ENCODE data around the gene SETDB1. TPM values are rescaled to one million over a fixed set of nuclear protein-coding genes. Genes with fewer than 3 reads are reported as not detected.
A peak's percentile ranks its signal among the peaks of the same experiment; 100 is the strongest.

The SETDB1 gene
- total and polyA plus RNA-seq, 2 experiments from 2014 or later, result 9.7 to 21.4 TPM

- in situ Hi-C loops (cut with MboI), result no loop called here
- H3K9ac ChIP-seq, result no peak overlapping the region
- no peak overlapping the region for H3K4me3 ChIP-seq
- H3K9me3 ChIP-seq (ENCODE audit: low read depth), result no peaks in the 10 kb centered on the region
- whole genome bisulfite sequencing, 2 experiments (ENCODE audit: low coverage in 1 of 2, low lambda C conversion rate in 2 of 2, missing lambda C conversion rate in 2 of 2), result 73 to 76% methylated on average over 17 of the region's 17 CpGs
- no peaks in the 10 kb centered on the region for H4K20me1 ChIP-seq (ENCODE audit: insufficient read depth)
- no peak overlapping the region for H3K4me2 ChIP-seq (ENCODE audit: unreplicated experiment)
- TF ChIP-seq EZH2 (IDR thresholded peaks at IDR 0.05; ENCODE audit: insufficient read depth, poor library complexity, severe bottlenecking) (no peak), EZH2phosphoT487 (IDR thresholded peaks at IDR 0.05; ENCODE audit: insufficient read depth, low read depth) (no peak)
- H3K27ac ChIP-seq, result no peak overlapping the region
- no peaks in the 10 kb centered on the region for H3K36me3 ChIP-seq (ENCODE audit: low read depth)
- no peaks in the 10 kb centered on the region for H3K9me2 ChIP-seq (ENCODE audit: insufficient read depth)
- H3K27me3 ChIP-seq (replicated peaks; ENCODE audit: insufficient read depth), result no peaks in the 10 kb centered on the region
- H3F3A ChIP-seq (ENCODE audit: insufficient read depth), result no peaks in the 10 kb centered on the region
- DNase-seq, result peak; percentile 61
- H2AFZ ChIP-seq, result no peak overlapping the region
- peaks cover 14% of the 10 kb centered on the region for H3K4me1 ChIP-seq (ENCODE audit: insufficient read depth)
- 0 out of 2 replicates have a peak, but pooled peaks cover 2% of the 10 kb centered on the region for H3K79me2 ChIP-seq (ENCODE audit: insufficient read depth)
These were observed 73.0 kb downstream of the SETDB1 start for GRCh38 chr1:150999051-150999674.

- H3F3A ChIP-seq (ENCODE audit: insufficient read depth), result no peaks in the 10 kb centered on the region
- H3K4me1 ChIP-seq (ENCODE audit: insufficient read depth), result peaks cover 16% of the 10 kb centered on the region
- H3K4me2 ChIP-seq (ENCODE audit: unreplicated experiment), result no peak overlapping the region
- no peaks in the 10 kb centered on the region for H3K9me3 ChIP-seq (ENCODE audit: low read depth)
- no peaks in the 10 kb centered on the region for H3K27me3 ChIP-seq (replicated peaks; ENCODE audit: insufficient read depth)
- no peaks in the 10 kb centered on the region for H3K36me3 ChIP-seq (ENCODE audit: low read depth)
- no peaks in the 10 kb centered on the region for H3K9me2 ChIP-seq (ENCODE audit: insufficient read depth)
- no peak overlapping the region for H2AFZ ChIP-seq
- TF ChIP-seq EZH2phosphoT487 (IDR thresholded peaks at IDR 0.05; ENCODE audit: insufficient read depth, low read depth) (no peak), EZH2 (IDR thresholded peaks at IDR 0.05; ENCODE audit: insufficient read depth, poor library complexity, severe bottlenecking) (no peak)
- no peak overlapping the region for H3K9ac ChIP-seq
- H3K79me2 ChIP-seq (ENCODE audit: insufficient read depth), result peaks cover 6% of the 10 kb centered on the region; the same call in 1 of the 2 replicates
- no peak overlapping the region for H3K27ac ChIP-seq
- 90 to 97% methylated on average over 2 of the region's 2 CpGs for WGBS, 2 experiments (ENCODE audit: low coverage in 1 of 2, low lambda C conversion rate in 2 of 2, missing lambda C conversion rate in 2 of 2)
- no peak for DNase-seq
- no peaks in the 10 kb centered on the region for H4K20me1 ChIP-seq (ENCODE audit: insufficient read depth)
- in situ Hi-C loops (cut with MboI), result no loop called here
- no peak overlapping the region for H3K4me3 ChIP-seq
These were observed 73.8 kb downstream of the SETDB1 start for GRCh38 chr1:150999926-151000325.

- DNase-seq, result no peak
- H3K4me2 ChIP-seq (ENCODE audit: unreplicated experiment), result no peak overlapping the region
These were observed 74.2 kb downstream of the SETDB1 start for GRCh38 chr1:151000408-151000807.

GRCh38 chr1:151001602-151002001 lies 75.4 kb downstream of the SETDB1 start:
- H3K9ac ChIP-seq, result no peak overlapping the region
- no peaks in the 10 kb centered on the region for H3K9me2 ChIP-seq (ENCODE audit: insufficient read depth)
- TF ChIP-seq EZH2phosphoT487 (IDR thresholded peaks at IDR 0.05; ENCODE audit: insufficient read depth, low read depth) (no peak), EZH2 (IDR thresholded peaks at IDR 0.05; ENCODE audit: insufficient read depth, poor library complexity, severe bottlenecking) (no peak)
- in situ Hi-C loops (cut with MboI), result no loop called here
- no peak overlapping the region for H3K4me2 ChIP-seq (ENCODE audit: unreplicated experiment)
- H3K9me3 ChIP-seq (ENCODE audit: low read depth), result no peaks in the 10 kb centered on the region
- H4K20me1 ChIP-seq (ENCODE audit: insufficient read depth), result no peaks in the 10 kb centered on the region
- H3K27me3 ChIP-seq (replicated peaks; ENCODE audit: insufficient read depth), result no peaks in the 10 kb centered on the region
- no peaks in the 10 kb centered on the region for H3K36me3 ChIP-seq (ENCODE audit: low read depth)
- no peak overlapping the region for H2AFZ ChIP-seq
- H3K4me1 ChIP-seq (ENCODE audit: insufficient read depth), result peaks cover 19% of the 10 kb centered on the region
- H3K79me2 ChIP-seq (ENCODE audit: insufficient read depth), result peaks cover 13% of the 10 kb centered on the region; the same call in 1 of the 2 replicates
- no peak overlapping the region for H3K27ac ChIP-seq
- WGBS, 2 experiments (ENCODE audit: low coverage in 1 of 2, low lambda C conversion rate in 2 of 2, missing lambda C conversion rate in 2 of 2), result 83 to 85% methylated on average over 4 of the region's 4 CpGs
- H3K4me3 ChIP-seq, result no peak overlapping the region
- no peak for DNase-seq
- H3F3A ChIP-seq (ENCODE audit: insufficient read depth), result no peaks in the 10 kb centered on the region

More at GRCh38 chr1:151000408-151000807, 74.2 kb downstream of the SETDB1 start:
- Histone ChIP-seq H3K27ac (no peak overlapping the region), H3K9me2 (ENCODE audit: insufficient read depth) (no peaks in the 10 kb centered on the region), H3K9me3 (ENCODE audit: low read depth) (no peaks in the 10 kb centered on the region), H3K4me3 (no peak overlapping the region), H4K20me1 (ENCODE audit: insufficient read depth) (no peaks in the 10 kb centered on the region), H3F3A (ENCODE audit: insufficient read depth) (no peaks in the 10 kb centered on the region), H3K9ac (no peak overlapping the region), H3K27me3 (replicated peaks; ENCODE audit: insufficient read depth) (no peaks in the 10 kb centered on the region), H2AFZ (no peak overlapping the region), H3K36me3 (ENCODE audit: low read depth) (no peaks in the 10 kb centered on the region), H3K79me2 (ENCODE audit: insufficient read depth) (peaks cover 11% of the 10 kb centered on the region; the same call in 1 of the 2 replicates), H3K4me1 (ENCODE audit: insufficient read depth) (peaks cover 20% of the 10 kb centered on the region)
- in situ Hi-C loops (cut with MboI), result no loop called here
- TF ChIP-seq EZH2phosphoT487 (IDR thresholded peaks at IDR 0.05; ENCODE audit: insufficient read depth, low read depth) (no peak), EZH2 (IDR thresholded peaks at IDR 0.05; ENCODE audit: insufficient read depth, poor library complexity, severe bottlenecking) (no peak)
- 79 to 82% methylated on average over 3 of the region's 3 CpGs for WGBS, 2 experiments (ENCODE audit: low coverage in 1 of 2, low lambda C conversion rate in 2 of 2, missing lambda C conversion rate in 2 of 2)

All from GM23248 (cell line).